H1 (cell line): Measurements from ENCODE around the gene RAB44. TPM values are rescaled to one million over a fixed set of nuclear protein-coding genes. Genes with fewer than 3 reads are reported as not detected.

Experiments used
- CBX8 ChIP-seq: fragments of 300-800, 300-1000 bp; sonication (generic); IDR thresholded peaks from 2 replicates; pipeline ENCODE4 v1.7.1; 2016; ENCODE audit warnings: low read depth, low read length, borderline replicate concordance
- CHD7 ChIP-seq: fragments of 300-600 bp; sonication (generic); IDR thresholded peaks from 2 replicates; pipeline ENCODE4 v1.7.1; 2012; ENCODE audit warnings: low read length, moderate library complexity, mild to moderate bottlenecking, inconsistent platforms; ENCODE audit not compliant: insufficient replicate concordance
- POLR2AphosphoS5 ChIP-seq: IDR thresholded peaks from 2 replicates; pipeline ENCODE4 v1.6.1; 2011; ENCODE audit warnings: low read depth, low read length
- polyA plus RNA-seq, 7 experiments: library from polyadenylated mRNA; depleted of rRNA in 3 of 7; stranded (reverse) in 5 of 7; unstranded in 2 of 7; fragments of >200 nt in 5 of 7; fragments of 200-250 nt in 2 of 7; gene quantifications; 1 replicate in 5 of 7; 2 replicates in 1 of 7; 4 replicates in 1 of 7; pipeline versions ENCODE4 v1.2.1 to v1.2.3, GENCODE V29; 2011 to 2013; ENCODE audit warnings: missing spikeins in 2 of 7, mixed read lengths in 2 of 7
- total RNA-seq: library from RNA; stranded (reverse); fragmentation: NEBNext Ultra II Directional; extraction: Animal tissue kit (Norgen Biotek cat#: 25700); gene quantifications from 2 replicates; pipeline ENCODE4 v1.2.1, GENCODE V29; 2021

RAB44 gene
- total and polyA plus RNA-seq, 2 of the 8 experiments (the other 6 are each of a cell fraction or from before 2014, with no cell fraction given), result 0.02 TPM; not detected in 1

- no peak for TF ChIP-seq CHD7
- no peak for TF ChIP-seq CBX8
- TF ChIP-seq POLR2AphosphoS5, result no peak
Observed at GRCh38 chr6:36745283-36745682, 47.7 kb downstream of the RAB44 start (continued).
